ENCODE data around the gene CLEC18A.

GRCh38 chr16:69910964-69911363 is 40.2 kb upstream of the CLEC18A start:
- no peak for TF ChIP-seq CTCF (IDR thresholded peaks at IDR 0.05)
- no peak for TF ChIP-seq POLR2A (IDR thresholded peaks at IDR 0.05)

Measured in uterus (tissue), 2 donors.